HPDE6-E6E7 (cell line): Measurements from ENCODE around the gene BTBD2.

Source experiments
- DNase-seq: peaks from one replicate; pipeline ENCODE4 v3.0.0; 2011; ENCODE audit warnings: missing footprints; ENCODE audit errors: extremely low spot score

Gene BTBD2

DNA sequence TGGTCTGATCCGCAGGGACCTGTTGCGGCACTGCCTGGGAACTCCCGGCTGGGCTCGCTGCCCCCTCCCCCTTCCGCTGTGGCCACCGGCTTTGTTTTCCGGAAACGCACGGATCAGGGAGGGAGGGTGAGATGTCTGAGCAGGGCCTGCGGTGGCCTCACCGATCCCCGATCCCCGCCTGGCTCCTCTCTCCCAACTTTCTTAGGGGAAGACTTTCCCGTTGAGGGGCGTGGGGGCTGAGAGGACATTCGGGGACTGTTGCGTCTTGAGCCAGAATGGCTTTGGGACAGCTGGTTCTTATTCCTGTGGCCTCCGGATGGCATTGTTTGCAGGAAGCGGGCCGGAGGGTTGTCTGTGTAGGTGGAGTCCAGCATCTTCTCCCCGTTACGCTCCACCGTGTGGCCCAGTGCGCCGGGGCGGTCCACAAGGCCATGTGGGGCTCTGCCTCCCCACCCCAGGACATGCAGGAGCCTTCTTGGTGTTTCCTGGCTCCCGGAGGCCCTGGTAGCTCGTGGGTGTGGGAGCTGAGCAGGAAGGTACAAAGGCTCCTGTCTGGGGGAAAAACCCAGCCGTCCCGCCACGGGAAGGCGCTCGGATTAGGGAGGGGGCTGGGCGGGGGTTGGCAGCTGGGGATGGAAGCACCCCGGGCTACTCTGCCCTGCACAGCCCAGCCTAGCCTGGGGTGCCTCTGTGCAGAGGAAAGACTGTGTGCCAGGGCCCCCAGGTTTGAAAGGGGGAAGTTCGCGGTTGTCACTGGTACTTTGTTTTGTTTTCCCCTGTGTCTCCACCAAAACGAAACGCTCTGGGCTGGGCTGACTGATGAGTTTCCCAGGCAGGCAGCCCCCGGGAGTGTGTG, 73.2 kb downstream of the BTBD2 start:
- peak; percentile 71 for DNase-seq

- DNase-seq: peak; percentile 82
Measured at GRCh38 chr19:1941146-1942077, 74.1 kb downstream of the BTBD2 start, which contains the start of gene CSNK1G2. Gene CSNK1G2 (plus strand): TSS chr19:1941172. CDS start chr19:1969773, 28,601 bp downstream.

DNA sequence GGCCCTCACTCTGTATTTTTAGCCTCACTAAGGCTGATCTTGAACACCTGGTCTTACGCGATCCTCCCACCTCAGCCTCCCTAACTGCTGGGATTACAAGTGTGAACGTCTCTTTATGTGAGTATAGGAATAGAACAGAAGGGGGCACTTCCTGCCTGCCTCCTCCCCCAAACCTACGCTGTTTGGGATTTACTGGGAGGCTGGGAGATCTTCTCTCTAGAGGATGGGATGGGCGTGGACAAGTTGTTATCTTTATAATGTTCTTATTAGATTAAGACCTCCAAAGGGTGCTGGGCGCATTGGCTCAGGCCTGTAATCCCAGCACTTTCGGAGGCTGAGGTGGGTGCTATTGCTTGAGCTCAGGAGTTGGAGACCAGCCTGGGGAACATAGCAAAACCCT, 77.4 kb downstream of the BTBD2 start:
- no peak for DNase-seq

DNA sequence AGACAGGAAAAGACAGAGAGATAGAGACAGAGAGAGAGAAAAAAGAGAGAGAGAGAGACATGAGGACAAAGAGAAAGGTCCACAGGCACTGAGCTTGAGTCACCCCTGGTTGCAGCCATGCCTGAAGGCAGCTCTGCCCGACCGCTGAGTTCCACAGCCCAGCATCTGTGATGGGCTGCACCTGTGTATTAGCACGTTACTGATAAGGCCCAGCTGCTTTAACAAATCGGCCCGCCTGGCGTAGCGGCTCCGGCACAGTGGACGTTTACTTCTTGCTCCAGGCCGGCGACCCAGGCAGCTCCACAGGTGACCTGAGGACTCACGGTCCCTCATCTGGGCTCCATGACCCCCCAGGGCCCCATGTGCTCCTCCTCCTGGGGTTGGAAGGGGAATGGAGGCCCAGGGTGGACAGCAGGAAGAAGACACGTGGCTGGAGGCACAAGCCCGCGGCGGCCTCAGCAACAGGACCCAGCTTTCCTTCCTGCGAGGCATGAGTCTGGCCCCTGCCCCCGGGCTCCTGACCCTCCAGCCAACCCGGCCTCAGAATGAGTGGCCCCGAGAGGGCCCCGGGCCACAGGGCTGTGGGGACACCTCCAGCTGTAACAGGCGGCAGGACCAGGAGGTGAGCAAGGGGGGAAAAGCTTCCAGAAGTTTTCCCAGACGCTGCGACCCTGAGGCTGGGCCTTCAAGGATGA, 78.5 kb downstream of the BTBD2 start:
- DNase-seq: no peak

GRCh38 chr19:1936430-1936829, 79.1 kb downstream of the BTBD2 start:
- no peak for DNase-seq

GRCh38 chr19:1935484-1936208, 79.9 kb downstream of the BTBD2 start:
- no peak for DNase-seq
